ENCODE results near the gene DYRK4. TPM values are rescaled to one million over a fixed set of nuclear protein-coding genes. Genes with fewer than 3 reads are reported as not detected.

The DYRK4 gene
- total and polyA plus RNA-seq, 11 donors = 21.4 to 52.5 (median 31.1) TPM

GRCh38 chr12:4580281-4580688 lies 18.3 kb downstream of the DYRK4 start:
- Histone ChIP-seq H3K4me1 (peaks cover 0 to 4% (median 0%) of the 10 kb centered on the region in 12 donors), H3K36me3 (no peaks in the 10 kb centered on the region), H3K9me3 (no peaks in the 10 kb centered on the region), H3K27me3 (peaks cover 0 to 4% (median 0%) of the 10 kb centered on the region in 9 donors), H3K4me3 (no peak overlapping the region), H3K27ac (no peak overlapping the region)
- TF ChIP-seq POLR2A (IDR thresholded peaks at IDR 0.05) (no peak), CTCF (IDR thresholded peaks at IDR 0.05) (no peak)
- ATAC-seq (no peak), DNase-seq (no peak)
- intact Hi-C loops (cut with DNase I) = loop anchor here in 1 of 10 donors (5.0 kb wide), 1 partner anchor 177 kb away; no protein-coding TSS in a partner anchor
- 60 to 86% (median 61%) methylated on average over 2 to 3 of the region's 3 CpGs for WGBS, 4 donors

- intact Hi-C loops (cut with DNase I) = loop anchor here in 1 of 10 donors (5.0 kb wide), 1 partner anchor 173 kb away; no protein-coding TSS in a partner anchor
- H3K27ac ChIP-seq = no peak overlapping the region
- no peak for TF ChIP-seq CTCF (IDR thresholded peaks at IDR 0.05)
- no peak for TF ChIP-seq POLR2A (IDR thresholded peaks at IDR 0.05)
- no peak overlapping the region for H3K4me3 ChIP-seq
- DNase-seq (no peak), ATAC-seq (no peak)
- H3K27me3 ChIP-seq = peaks cover 0 to 7% (median 0%) of the 10 kb centered on the region in 9 donors
- H3K9me3 ChIP-seq = no peaks in the 10 kb centered on the region
- WGBS, 4 donors = 84 to 92% (median 88%) methylated on average over 6 of the region's 6 CpGs
- no peaks in the 10 kb centered on the region for H3K36me3 ChIP-seq
- H3K4me1 ChIP-seq = peaks cover 0 to 4% (median 0%) of the 10 kb centered on the region in 12 donors
These were observed 22.3 kb downstream of the DYRK4 start for GRCh38 chr12:4584281-4584680.

- Histone ChIP-seq H3K36me3 (no peaks in the 10 kb centered on the region), H3K4me3 (no peak overlapping the region), H3K27me3 (peaks cover 0 to 7% (median 0%) of the 10 kb centered on the region in 9 donors), H3K4me1 (peaks cover 0 to 2% (median 0%) of the 10 kb centered on the region in 12 donors), H3K27ac (no peak overlapping the region), H3K9me3 (no peaks in the 10 kb centered on the region)
- DNase-seq (no peak), ATAC-seq (no peak)
- WGBS, 4 donors = 47 to 65% (median 55%) methylated on average over 7 of the region's 7 CpGs
- TF ChIP-seq CTCF (IDR thresholded peaks at IDR 0.05) (no peak), POLR2A (IDR thresholded peaks at IDR 0.05) (no peak)
- intact Hi-C loops (cut with DNase I) = loop anchor here in 1 of 10 donors (5.0 kb wide), 1 partner anchor 172 kb away; no protein-coding TSS in a partner anchor
These were observed 22.9 kb downstream of the DYRK4 start for GRCh38 chr12:4584896-4585295.

GRCh38 chr12:4586500-4586899 lies 24.5 kb downstream of the DYRK4 start:
- DNase-seq (no peak), ATAC-seq (no peak)
- Histone ChIP-seq H3K9me3 (no peaks in the 10 kb centered on the region), H3K27ac (no peak overlapping the region), H3K4me1 (no peaks in the 10 kb centered on the region), H3K4me3 (no peak overlapping the region), H3K27me3 (peaks cover 0 to 7% (median 0%) of the 10 kb centered on the region in 9 donors), H3K36me3 (no peaks in the 10 kb centered on the region)
- intact Hi-C loops (cut with DNase I) = no loop called here
- 62 to 67% (median 65%) methylated on average over 5 of the region's 5 CpGs for WGBS, 4 donors
- TF ChIP-seq CTCF (IDR thresholded peaks at IDR 0.05) (no peak), POLR2A (IDR thresholded peaks at IDR 0.05) (no peak)

Data from heart left ventricle (tissue), 16 donors.